ENCODE measurements around the gene PRPF18. TPM values are rescaled to one million over a fixed set of nuclear protein-coding genes. Genes with fewer than 3 reads are reported as not detected.

Gene PRPF18
- total RNA-seq, 6 experiments from 2014 or later: 8.1 to 16.1 (median 11.5) TPM

DNA sequence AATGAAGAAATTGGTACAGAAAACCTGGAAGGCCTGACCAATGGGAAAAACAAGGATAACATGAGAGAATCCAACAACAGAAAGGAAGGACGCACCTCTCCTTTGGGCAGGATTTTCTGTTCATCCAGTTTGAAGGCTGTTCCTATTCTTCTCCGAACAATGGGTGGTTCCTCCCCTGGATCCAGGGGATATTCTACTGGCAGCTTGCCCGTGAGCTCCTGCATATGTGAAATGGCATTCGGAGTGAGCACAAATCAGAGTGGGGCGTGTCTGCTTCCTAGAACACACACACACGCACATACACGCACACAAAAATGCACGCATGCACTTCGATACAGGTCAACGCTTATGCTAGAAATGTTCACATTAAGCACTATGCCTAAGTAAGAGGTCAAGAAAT is 83.5 kb downstream of the PRPF18 start:
- no peaks in the 10 kb centered on the region for H3K27me3 ChIP-seq
- no peak for TF ChIP-seq POLR2A (IDR thresholded peaks at IDR 0.05)
- TF ChIP-seq, protein P1, sequence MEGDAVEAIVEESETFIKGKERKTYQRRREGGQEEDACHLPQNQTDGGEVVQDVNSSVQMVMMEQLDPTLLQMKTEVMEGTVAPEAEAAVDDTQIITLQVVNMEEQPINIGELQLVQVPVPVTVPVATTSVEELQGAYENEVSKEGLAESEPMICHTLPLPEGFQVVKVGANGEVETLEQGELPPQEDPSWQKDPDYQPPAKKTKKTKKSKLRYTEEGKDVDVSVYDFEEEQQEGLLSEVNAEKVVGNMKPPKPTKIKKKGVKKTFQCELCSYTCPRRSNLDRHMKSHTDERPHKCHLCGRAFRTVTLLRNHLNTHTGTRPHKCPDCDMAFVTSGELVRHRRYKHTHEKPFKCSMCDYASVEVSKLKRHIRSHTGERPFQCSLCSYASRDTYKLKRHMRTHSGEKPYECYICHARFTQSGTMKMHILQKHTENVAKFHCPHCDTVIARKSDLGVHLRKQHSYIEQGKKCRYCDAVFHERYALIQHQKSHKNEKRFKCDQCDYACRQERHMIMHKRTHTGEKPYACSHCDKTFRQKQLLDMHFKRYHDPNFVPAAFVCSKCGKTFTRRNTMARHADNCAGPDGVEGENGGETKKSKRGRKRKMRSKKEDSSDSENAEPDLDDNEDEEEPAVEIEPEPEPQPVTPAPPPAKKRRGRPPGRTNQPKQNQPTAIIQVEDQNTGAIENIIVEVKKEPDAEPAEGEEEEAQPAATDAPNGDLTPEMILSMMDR (IDR thresholded peaks at IDR 0.05): no peak
- H3K4me1 ChIP-seq: peaks cover 0 to 17% (median 7%) of the 10 kb centered on the region in 4 donors
- no peak overlapping the region for H3K27ac ChIP-seq
- ATAC-seq: no peak
- H3K36me3 ChIP-seq: peaks cover 0 to 14% (median 6%) of the 10 kb centered on the region in 4 donors
- WGBS (ENCODE audit: insufficient coverage, low coverage, low lambda C conversion rate, missing lambda C conversion rate): 92% methylated on average over 8 of the region's 10 CpGs
- no peak overlapping the region for H3K4me3 ChIP-seq
- no peaks in the 10 kb centered on the region for H3K9me3 ChIP-seq
- intact Hi-C loops (cut with DNase I): no loop called here
- no peak for DNase-seq

DNA sequence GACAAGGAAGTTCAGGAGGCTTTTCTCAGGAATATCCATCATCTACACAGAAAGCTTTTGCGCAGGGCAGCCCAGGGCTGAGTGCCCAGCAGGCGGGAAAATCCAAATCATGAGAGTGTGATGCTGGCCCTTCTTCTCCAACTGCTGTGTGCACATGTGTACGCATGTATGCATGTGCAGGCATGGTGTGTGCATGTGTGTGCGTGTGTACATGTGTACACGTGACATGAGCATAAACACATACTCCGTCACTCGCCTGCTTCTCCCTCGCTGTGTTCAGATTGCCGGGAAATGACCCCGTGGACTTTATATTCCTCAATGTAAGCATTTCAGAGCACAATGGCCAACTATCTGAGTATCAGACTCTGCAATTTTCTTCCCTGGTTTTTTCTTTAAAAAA is 85.1 kb downstream of the PRPF18 start:
- no peak overlapping the region for H3K27ac ChIP-seq
- peaks cover 0 to 17% (median 7%) of the 10 kb centered on the region in 4 donors for H3K4me1 ChIP-seq
- intact Hi-C loops (cut with DNase I): no loop called here
- H3K9me3 ChIP-seq: no peaks in the 10 kb centered on the region
- no peaks in the 10 kb centered on the region for H3K27me3 ChIP-seq
- ATAC-seq (peak in 2 of 4 donors; percentile 5 to 18), DNase-seq (no peak)
- H3K4me3 ChIP-seq: no peak overlapping the region
- 74% methylated on average over 7 of the region's 10 CpGs for WGBS (ENCODE audit: insufficient coverage, low coverage, low lambda C conversion rate, missing lambda C conversion rate)
- TF ChIP-seq, protein P1 (IDR thresholded peaks at IDR 0.05): no peak
- no peak for TF ChIP-seq POLR2A (IDR thresholded peaks at IDR 0.05)
- peaks cover 0 to 9% (median 4%) of the 10 kb centered on the region in 4 donors for H3K36me3 ChIP-seq

DNA sequence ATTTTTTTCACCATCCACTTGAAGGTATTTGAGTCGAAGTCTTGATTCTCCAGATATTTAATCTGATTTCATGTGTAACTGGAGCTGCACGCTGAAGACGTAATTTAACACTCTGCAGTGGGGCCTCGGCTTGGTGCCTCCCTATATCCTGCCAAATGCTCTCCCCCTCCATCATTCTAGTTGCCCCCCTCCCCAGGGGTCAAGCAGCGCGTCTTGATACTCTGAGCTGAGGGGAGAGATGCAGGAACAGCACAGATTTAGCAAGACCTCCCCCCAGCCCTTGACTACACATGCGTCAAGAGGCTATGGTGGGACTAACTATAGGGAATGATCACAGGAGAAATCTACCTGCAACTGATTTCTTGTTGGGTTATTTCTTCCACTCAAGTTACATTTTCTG is 85.8 kb downstream of the PRPF18 start:
- Histone ChIP-seq H3K27ac (no peak overlapping the region), H3K27me3 (no peaks in the 10 kb centered on the region), H3K36me3 (peaks cover 0 to 9% (median 4%) of the 10 kb centered on the region in 4 donors), H3K4me1 (peaks cover 0 to 17% (median 7%) of the 10 kb centered on the region in 4 donors), H3K9me3 (no peaks in the 10 kb centered on the region), H3K4me3 (no peak overlapping the region)
- ATAC-seq (no peak), DNase-seq (no peak)
- WGBS (ENCODE audit: insufficient coverage, low coverage, low lambda C conversion rate, missing lambda C conversion rate): 72% methylated on average over 5 of the region's 7 CpGs
- intact Hi-C loops (cut with DNase I): no loop called here
- no peak for TF ChIP-seq POLR2A (IDR thresholded peaks at IDR 0.05)
- TF ChIP-seq, protein P1 (IDR thresholded peaks at IDR 0.05): no peak

DNA sequence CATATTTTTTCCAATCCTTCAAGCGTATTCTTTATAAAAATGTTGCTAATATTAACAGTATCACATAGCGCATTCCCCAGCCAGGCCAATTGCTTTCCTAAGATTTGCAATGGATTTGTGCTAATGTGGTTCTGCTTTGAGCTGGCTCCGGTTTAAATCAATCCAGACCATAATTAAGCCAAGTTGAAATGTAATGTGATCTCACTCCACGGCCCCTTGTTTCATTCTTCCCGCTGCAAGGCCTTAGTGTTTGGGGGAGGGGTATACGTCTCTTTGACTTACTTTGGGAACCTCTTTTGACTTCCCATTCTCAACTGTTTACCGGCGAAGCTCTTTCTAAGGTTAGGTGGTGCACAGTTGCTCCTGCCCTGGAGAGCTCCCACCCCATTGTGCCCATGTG is 86.4 kb downstream of the PRPF18 start:
- Histone ChIP-seq H3K4me3 (no peak overlapping the region), H3K9me3 (no peaks in the 10 kb centered on the region), H3K4me1 (peaks cover 0 to 21% (median 8%) of the 10 kb centered on the region in 4 donors), H3K27me3 (no peaks in the 10 kb centered on the region), H3K27ac (no peak overlapping the region), H3K36me3 (peaks cover 0 to 9% (median 4%) of the 10 kb centered on the region in 4 donors)
- ATAC-seq: no peak
- DNase-seq: no peak
- TF ChIP-seq, protein P1 (IDR thresholded peaks at IDR 0.05): no peak
- no peak for TF ChIP-seq POLR2A (IDR thresholded peaks at IDR 0.05)
- 78% methylated on average over 8 of the region's 8 CpGs for WGBS (ENCODE audit: insufficient coverage, low coverage, low lambda C conversion rate, missing lambda C conversion rate)
- intact Hi-C loops (cut with DNase I): no loop called here
